NCI-H1048 (cell line): ENCODE results near the gene LRRC41.
"Not testable (repeated sequence)": the region's sequence is repeated elsewhere in the genome, so short reads cannot be mapped to it uniquely, and the experiment has no call there.

Experiments
- DNase-seq: peaks from one replicate; lab custom pipeline; 2025; lab: John Stamatoyannopoulos, UW

The LRRC41 gene

GRCh38 chr1:46322191-46322590, 18.8 kb upstream of the LRRC41 start:
- DNase-seq: not testable (repeated sequence)

- not testable (repeated sequence) for DNase-seq
Observed at GRCh38 chr1:46319960-46320914, 16.8 kb upstream of the LRRC41 start.

- not testable (repeated sequence) for DNase-seq
Observed at GRCh38 chr1:46319301-46319700, 15.9 kb upstream of the LRRC41 start.

- no peak for DNase-seq
Observed at GRCh38 chr1:46317323-46317722, 13.9 kb upstream of the LRRC41 start.

- DNase-seq: no peak
Observed at GRCh38 chr1:46315669-46316403, 12.4 kb upstream of the LRRC41 start.

GRCh38 chr1:46310321-46310720, 6.9 kb upstream of the LRRC41 start:
- DNase-seq: no peak

GRCh38 chr1:46309401-46310159, 6.2 kb upstream of the LRRC41 start:
- DNase-seq: no peak

GRCh38 chr1:46306159-46306530, 2.7 kb upstream of the LRRC41 start:
- DNase-seq: no peak

- DNase-seq: no peak
Observed at GRCh38 chr1:46303872-46304326, 483 bp upstream of the LRRC41 start.

- no peak for DNase-seq
Observed at GRCh38 chr1:46302641-46303037, 777 bp downstream of the LRRC41 start.

- no peak for DNase-seq
Observed at GRCh38 chr1:46301808-46302640, 1.4 kb downstream of the LRRC41 start.

GRCh38 chr1:46301406-46301807, 2.0 kb downstream of the LRRC41 start:
- DNase-seq: no peak

GRCh38 chr1:46300673-46301405, 2.6 kb downstream of the LRRC41 start:
- no peak for DNase-seq

GRCh38 chr1:46298387-46298786, 5.0 kb downstream of the LRRC41 start:
- no peak for DNase-seq

GRCh38 chr1:46295306-46295705, 8.1 kb downstream of the LRRC41 start:
- no peak for DNase-seq

GRCh38 chr1:46289976-46290375, 13.4 kb downstream of the LRRC41 start:
- no peak for DNase-seq

- DNase-seq: no peak
Observed at GRCh38 chr1:46289134-46289494, 14.3 kb downstream of the LRRC41 start.

GRCh38 chr1:46288485-46289133, 14.8 kb downstream of the LRRC41 start:
- no peak for DNase-seq

- no peak for DNase-seq
Observed at GRCh38 chr1:46285730-46286477, 17.5 kb downstream of the LRRC41 start.
